ENCODE data around the gene SPSB4. TPM values are rescaled to one million over a fixed set of nuclear protein-coding genes. Genes with fewer than 3 reads are reported as not detected.

Gene SPSB4
- total RNA-seq, 2 donors from 2014 or later, result 18.2 to 48.1 TPM

GRCh38 chr3:141129049-141129448 lies 77.9 kb downstream of the SPSB4 start:
- no peak for TF ChIP-seq CTCF (IDR thresholded peaks at IDR 0.05)
- no peak for TF ChIP-seq POLR2A (IDR thresholded peaks at IDR 0.05)
- no peak for ATAC-seq
- Histone ChIP-seq H3K4me1 (peaks cover 24% of the 10 kb centered on the region), H3K36me3 (replicated peaks in 1 of 2; ENCODE audit: insufficient read depth in 1 of 2, low read depth in 2 of 2) (no peaks in the 10 kb centered on the region), H3K9me3 (no peaks in the 10 kb centered on the region), H3K27me3 (no peaks in the 10 kb centered on the region), H3K27ac (no peak overlapping the region), H3K4me3 (no peak overlapping the region)
- intact Hi-C loops (cut with DNase I), result no loop called here
- no peak for DNase-seq

GRCh38 chr3:141129541-141130011 lies 78.4 kb downstream of the SPSB4 start:
- Histone ChIP-seq H3K27me3 (no peaks in the 10 kb centered on the region), H3K36me3 (replicated peaks in 1 of 2; ENCODE audit: insufficient read depth in 1 of 2, low read depth in 2 of 2) (no peaks in the 10 kb centered on the region), H3K27ac (no peak overlapping the region), H3K4me3 (no peak overlapping the region), H3K4me1 (peaks cover 21% of the 10 kb centered on the region), H3K9me3 (no peaks in the 10 kb centered on the region)
- ATAC-seq (no peak), DNase-seq (no peak)
- intact Hi-C loops (cut with DNase I), result no loop called here
- TF ChIP-seq POLR2A (IDR thresholded peaks at IDR 0.05) (no peak), CTCF (IDR thresholded peaks at IDR 0.05) (no peak)
- WGBS, 2 donors, result 76 to 82% methylated on average over 8 of the region's 8 CpGs

GRCh38 chr3:141143517-141143916 lies 92.4 kb downstream of the SPSB4 start:
- DNase-seq, result peak in 3 of 4 donors; percentile 21 to 68 (median 43)
- Histone ChIP-seq H3K4me3 (no peak overlapping the region), H3K27ac (no peak overlapping the region), H3K9me3 (peaks cover 0 to 7% (median 0%) of the 10 kb centered on the region in 3 donors), H3K4me1 (peaks cover 8% of the 10 kb centered on the region), H3K27me3 (no peaks in the 10 kb centered on the region), H3K36me3 (replicated peaks in 1 of 2; ENCODE audit: insufficient read depth in 1 of 2, low read depth in 2 of 2) (no peaks in the 10 kb centered on the region)
- intact Hi-C loops (cut with DNase I), result no loop called here
- TF ChIP-seq CTCF (IDR thresholded peaks at IDR 0.05) (no peak), POLR2A (IDR thresholded peaks at IDR 0.05) (no peak)
- no peak for ATAC-seq

- Histone ChIP-seq H3K27ac (no peak overlapping the region), H3K9me3 (no peaks in the 10 kb centered on the region), H3K27me3 (no peaks in the 10 kb centered on the region), H3K4me1 (peaks cover 8% of the 10 kb centered on the region), H3K4me3 (no peak overlapping the region), H3K36me3 (replicated peaks in 1 of 2; ENCODE audit: insufficient read depth in 1 of 2, low read depth in 2 of 2) (no peaks in the 10 kb centered on the region)
- DNase-seq (no peak), ATAC-seq (no peak)
- WGBS, 2 donors, result 87 to 96% methylated on average over 5 to 11 of the region's 11 CpGs
- intact Hi-C loops (cut with DNase I), result no loop called here
- TF ChIP-seq CTCF (IDR thresholded peaks at IDR 0.05), result no peak
- TF ChIP-seq POLR2A (IDR thresholded peaks at IDR 0.05), result no peak
Measured at GRCh38 chr3:141146979-141147470, 95.9 kb downstream of the SPSB4 start.

- ATAC-seq, result no peak
- DNase-seq, result peak in 1 of 4 donors; percentile 23
- no peaks in the 10 kb centered on the region for H3K36me3 ChIP-seq (replicated peaks in 1 of 2; ENCODE audit: insufficient read depth in 1 of 2, low read depth in 2 of 2)
- no peak overlapping the region for H3K4me3 ChIP-seq
- 57% methylated on average over 9 of the region's 9 CpGs for WGBS, 2 donors
- no peak for TF ChIP-seq CTCF (IDR thresholded peaks at IDR 0.05)
- TF ChIP-seq POLR2A (IDR thresholded peaks at IDR 0.05), result no peak
- H3K27ac ChIP-seq, result no peak overlapping the region
- peaks cover 8% of the 10 kb centered on the region for H3K4me1 ChIP-seq
- H3K27me3 ChIP-seq, result no peaks in the 10 kb centered on the region
- intact Hi-C loops (cut with DNase I), result no loop called here
- H3K9me3 ChIP-seq, result no peaks in the 10 kb centered on the region
Measured at GRCh38 chr3:141147657-141148056, 96.5 kb downstream of the SPSB4 start.

Data from body of pancreas (tissue), 4 donors.